Thyroid gland (tissue), 4 donors: ENCODE results near the gene B3GALT6.

Experiments
- POLR2A ChIP-seq, 2 donors: fragments of 450-650 bp; IDR thresholded peaks; one replicate each; pipeline ENCODE4 v1.6.1; 2017; ENCODE audit warnings: antibody characterized with exemption in 2 of 2, mild to moderate bottlenecking in 2 of 2, moderate library complexity in 1 of 2
- TF ChIP-seq, protein P1 (sequence below), 6 experiments: fragments of 200-600 bp in 3 of 6; fragments of 450-650 bp in 3 of 6; sonication (generic) in 3 of 6; IDR thresholded peaks; one replicate each; pipeline ENCODE4 v1.5.1; 2016 to 2019; ENCODE audit warnings: antibody characterized with exemption in 6 of 6, mild to moderate bottlenecking in 2 of 6, inconsistent platforms in 1 of 6, moderate library complexity in 1 of 6

- TF ChIP-seq, protein P1, sequence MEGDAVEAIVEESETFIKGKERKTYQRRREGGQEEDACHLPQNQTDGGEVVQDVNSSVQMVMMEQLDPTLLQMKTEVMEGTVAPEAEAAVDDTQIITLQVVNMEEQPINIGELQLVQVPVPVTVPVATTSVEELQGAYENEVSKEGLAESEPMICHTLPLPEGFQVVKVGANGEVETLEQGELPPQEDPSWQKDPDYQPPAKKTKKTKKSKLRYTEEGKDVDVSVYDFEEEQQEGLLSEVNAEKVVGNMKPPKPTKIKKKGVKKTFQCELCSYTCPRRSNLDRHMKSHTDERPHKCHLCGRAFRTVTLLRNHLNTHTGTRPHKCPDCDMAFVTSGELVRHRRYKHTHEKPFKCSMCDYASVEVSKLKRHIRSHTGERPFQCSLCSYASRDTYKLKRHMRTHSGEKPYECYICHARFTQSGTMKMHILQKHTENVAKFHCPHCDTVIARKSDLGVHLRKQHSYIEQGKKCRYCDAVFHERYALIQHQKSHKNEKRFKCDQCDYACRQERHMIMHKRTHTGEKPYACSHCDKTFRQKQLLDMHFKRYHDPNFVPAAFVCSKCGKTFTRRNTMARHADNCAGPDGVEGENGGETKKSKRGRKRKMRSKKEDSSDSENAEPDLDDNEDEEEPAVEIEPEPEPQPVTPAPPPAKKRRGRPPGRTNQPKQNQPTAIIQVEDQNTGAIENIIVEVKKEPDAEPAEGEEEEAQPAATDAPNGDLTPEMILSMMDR (IDR thresholded peaks at IDR 0.05) = no peak
- TF ChIP-seq POLR2A (IDR thresholded peaks at IDR 0.05) = no peak
Measured at GRCh38 chr1:1240348-1240732, 8.3 kb downstream of the B3GALT6 start.
